Right ventricle myocardium superior (tissue), 1 donor: Measurements from ENCODE around the gene GRIA3. TPM values are rescaled to one million over a fixed set of nuclear protein-coding genes. Genes with fewer than 3 reads are reported as not detected.

ENCODE experiments used
- ATAC-seq: fragments of 200-7000 bp; cut with Tn5 transposase; one replicate; pipeline ENCODE4 v1.9.1; 2020; ENCODE audit warnings: mild to moderate bottlenecking; ENCODE audit not compliant: poor library complexity
- DNase-seq: peaks from one replicate; pipeline ENCODE4 v3.0.0-alpha.2; 2020
- intact Hi-C: fragments of 100-400 bp; cut with DNase I; formaldehyde crosslinking; loops from one replicate; pipeline ENCODE4 v1.11.2; 2022
- long read RNA-seq: library from polyadenylated mRNA; unstranded; transcript quantifications from one replicate; pipeline ENCODE4 v2.0.0, GENCODE V29; 2021
- total RNA-seq: library from RNA; stranded (reverse); fragmentation: NEBNext Ultra II Directional; extraction: Animal tissue kit (Norgen Biotek cat#: 25700); gene quantifications from one replicate; pipeline ENCODE4 v1.2.1, GENCODE V29; 2021
- donor health status: DM: no; HTN: yes; CAD: no; lungs with severe emphysema.

GRIA3 gene
- total RNA-seq: 0.54 TPM
- long read RNA-seq, partial matches to known transcripts: 1 of 1 reads
- long read RNA-seq, other reads (novel, unspliced or antisense): 0 of 1 reads

DNA sequence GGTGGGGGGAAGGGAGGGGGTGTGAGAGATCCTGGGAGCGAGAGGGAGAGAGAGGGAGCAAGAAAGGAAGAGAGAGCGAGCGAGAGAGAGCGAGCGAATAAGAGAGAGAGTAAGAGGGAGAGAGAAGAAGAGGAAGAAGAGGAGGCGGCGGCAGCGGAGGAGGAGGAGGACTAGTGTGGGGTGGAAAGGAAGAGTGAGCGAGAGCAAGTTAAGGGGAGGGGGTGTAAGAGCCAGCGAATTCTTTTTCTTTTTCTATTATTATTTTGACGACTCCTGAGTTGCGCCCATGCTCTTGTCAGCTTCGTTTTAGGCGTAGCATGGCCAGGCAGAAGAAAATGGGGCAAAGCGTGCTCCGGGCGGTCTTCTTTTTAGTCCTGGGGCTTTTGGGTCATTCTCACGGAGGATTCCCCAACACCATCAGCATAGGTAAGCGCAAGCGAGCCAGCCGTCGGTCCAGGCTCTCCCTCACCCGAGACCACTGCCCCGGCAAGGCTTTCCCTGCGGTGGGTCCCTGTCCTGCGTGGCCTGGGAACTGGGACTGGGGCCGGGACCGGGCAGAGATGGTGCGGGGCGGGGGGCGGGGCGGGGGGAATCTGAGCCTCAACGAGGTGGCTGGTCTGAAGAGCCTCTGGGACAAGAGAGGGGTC, at the start of gene GRIA3:
Gene GRIA3 (plus strand): TSS at position 60 of the 647 bp plus-strand sequence. CDS start 258 bp downstream, at position 318.
- peak; percentile 51 for ATAC-seq
- intact Hi-C loops: no loop called here
- DNase-seq: no peak

DNA sequence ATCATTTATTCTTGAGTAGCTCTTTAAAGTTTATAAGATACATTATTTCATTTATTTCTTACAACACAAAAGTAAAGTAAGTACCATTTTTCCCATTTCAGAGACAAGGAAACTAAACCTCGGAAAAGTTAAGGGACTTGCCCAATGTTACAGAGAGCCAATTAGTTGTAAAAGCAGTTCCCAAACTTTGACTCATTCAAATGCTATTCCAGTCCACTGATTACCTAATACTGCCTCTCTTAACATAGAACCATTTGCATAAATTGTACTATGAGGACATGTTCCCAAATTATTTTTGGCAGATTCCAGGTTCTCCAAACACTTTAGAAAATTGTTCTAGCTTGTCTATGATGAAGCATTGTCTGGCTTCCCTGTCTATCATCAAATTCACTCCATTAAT, 45.6 kb upstream of the GRIA3 start:
- no peak for DNase-seq
- no peak for ATAC-seq
- intact Hi-C loops: no loop called here

- DNase-seq (no peak), ATAC-seq (no peak)
- intact Hi-C loops: no loop called here
Measured at GRCh38 chrX:123140454-123140853, 43.6 kb upstream of the GRIA3 start.

- ATAC-seq (no peak), DNase-seq (no peak)
- intact Hi-C loops: no loop called here
Measured at GRCh38 chrX:123140904-123141303, 43.2 kb upstream of the GRIA3 start.

GRCh38 chrX:123153846-123154335, 30.2 kb upstream of the GRIA3 start:
- ATAC-seq: no peak
- intact Hi-C loops: no loop called here

DNA sequence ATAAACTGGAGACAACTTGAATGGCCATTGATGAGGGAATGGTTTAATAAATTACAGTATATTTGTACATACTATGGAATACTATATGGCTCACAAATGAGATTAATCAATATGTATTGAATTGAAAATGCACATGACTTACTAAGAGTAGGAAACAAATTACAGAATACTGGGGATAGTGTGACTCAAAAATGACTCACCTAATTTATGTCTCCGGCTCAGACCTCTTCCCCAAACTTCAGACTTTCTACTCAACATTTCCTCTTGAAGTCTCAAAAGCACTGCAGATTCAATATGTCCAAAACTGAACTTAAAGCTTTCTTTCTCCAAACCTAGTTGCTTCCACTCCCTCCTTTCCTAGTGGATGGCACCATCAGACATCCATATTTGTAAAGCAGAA, 28.8 kb upstream of the GRIA3 start:
- ATAC-seq (no peak), DNase-seq (no peak)
- intact Hi-C loops: no loop called here

More at GRCh38 chrX:123153846-123154335, 30.2 kb upstream of the GRIA3 start:
- no peak for DNase-seq

- intact Hi-C loops: no loop called here
- ATAC-seq (no peak), DNase-seq (no peak)
Measured at GRCh38 chrX:123157586-123157985, 26.5 kb upstream of the GRIA3 start.

GRCh38 chrX:123159403-123159802, 24.7 kb upstream of the GRIA3 start:
- intact Hi-C loops: no loop called here
- no peak for ATAC-seq
- no peak for DNase-seq

DNA sequence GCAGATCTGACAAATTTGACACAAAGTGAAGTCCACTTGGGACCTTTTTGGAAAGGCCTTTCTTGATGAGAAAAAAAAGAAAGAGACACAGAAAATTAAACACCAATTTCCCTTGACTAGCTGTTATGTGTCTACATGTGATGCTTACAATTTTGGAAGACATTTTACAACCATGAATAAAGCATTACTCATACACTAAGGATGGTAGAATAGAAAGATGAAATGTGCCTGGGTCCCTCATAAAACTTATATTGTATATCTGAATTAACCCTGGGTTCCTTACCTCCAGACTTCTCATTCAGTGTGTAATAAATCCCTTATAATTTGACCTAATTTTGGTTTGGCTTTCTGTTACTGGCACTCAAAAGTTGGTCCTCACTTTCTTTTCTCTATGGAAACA, 16.5 kb upstream of the GRIA3 start:
- ATAC-seq: no peak
- intact Hi-C loops: no loop called here
- no peak for DNase-seq

- no peak for DNase-seq
- intact Hi-C loops: no loop called here
- ATAC-seq: no peak
Measured at GRCh38 chrX:123169247-123169901, 14.7 kb upstream of the GRIA3 start.

- DNase-seq (no peak), ATAC-seq (no peak)
- intact Hi-C loops: loop anchor here (10.0 kb wide), 1 partner anchor 254 kb away; no protein-coding TSS in a partner anchor
Measured at GRCh38 chrX:123170546-123170945, 13.5 kb upstream of the GRIA3 start.

GRCh38 chrX:123171781-123172180, 12.3 kb upstream of the GRIA3 start:
- DNase-seq (no peak), ATAC-seq (no peak)
- intact Hi-C loops: loop anchor here (10.0 kb wide), 1 partner anchor 253 kb away; no protein-coding TSS in a partner anchor

DNA sequence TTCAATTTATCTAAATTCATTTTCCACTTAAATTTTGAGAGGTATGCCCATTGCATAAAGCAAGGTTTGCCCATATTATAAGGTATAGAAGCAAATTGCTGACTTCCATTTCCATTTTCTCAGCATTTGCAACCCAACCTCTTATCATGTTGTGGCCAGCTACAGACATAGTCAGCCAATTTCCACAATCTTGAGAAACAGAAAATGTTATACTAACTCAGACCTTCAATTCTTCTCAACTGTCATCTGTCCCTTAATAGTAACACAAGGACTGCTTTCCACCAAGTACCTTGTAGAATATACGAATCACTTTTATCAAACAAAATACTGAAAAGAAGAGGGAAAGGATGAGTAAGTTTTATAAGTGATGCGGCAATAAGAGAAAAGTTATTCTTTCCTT, 11.2 kb upstream of the GRIA3 start:
- DNase-seq (no peak), ATAC-seq (no peak)
- intact Hi-C loops: loop anchor here (10.0 kb wide), 1 partner anchor 252 kb away; no protein-coding TSS in a partner anchor

GRCh38 chrX:123173833-123174232, 10.2 kb upstream of the GRIA3 start:
- ATAC-seq: no peak
- intact Hi-C loops: loop anchor here (10.0 kb wide), 1 partner anchor 251 kb away; no protein-coding TSS in a partner anchor
- no peak for DNase-seq

DNA sequence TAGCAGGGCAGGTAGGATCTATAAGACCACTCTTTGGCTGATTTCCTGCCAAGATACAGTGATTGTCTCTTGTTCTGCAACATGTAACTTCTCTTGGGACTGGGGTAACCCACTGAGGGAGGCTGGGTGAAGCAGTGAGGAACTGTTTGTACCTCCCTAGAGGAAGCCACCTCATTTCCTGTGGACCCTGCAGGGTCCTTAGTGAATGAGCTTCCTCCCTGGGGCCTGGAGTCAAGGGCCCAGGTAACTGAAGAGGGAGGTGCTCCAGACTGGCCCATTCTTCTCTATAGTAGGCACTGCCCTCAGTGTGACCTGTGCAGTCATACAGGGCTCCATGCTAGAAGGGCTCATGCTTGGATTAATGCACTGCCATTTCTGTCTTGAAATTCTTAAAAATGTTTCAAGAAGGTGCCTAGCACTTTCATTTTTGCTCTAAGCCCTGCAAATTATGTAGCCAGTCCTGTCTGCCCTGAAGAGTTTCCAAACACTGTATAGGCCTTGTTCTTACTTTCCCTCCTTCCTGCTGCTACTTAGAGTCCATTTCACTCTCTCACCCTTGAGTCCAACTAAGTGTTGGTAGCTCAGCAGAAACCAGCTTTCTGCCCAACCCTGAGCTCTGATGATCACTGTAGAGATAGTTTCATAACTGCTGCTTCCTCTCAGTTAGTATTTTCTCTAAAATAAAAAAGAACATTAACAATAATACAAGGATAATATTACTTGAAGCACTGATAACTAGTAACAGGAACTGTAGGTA, 8.5 kb upstream of the GRIA3 start:
- intact Hi-C loops: loop anchor here (10.0 kb wide), 1 partner anchor 249 kb away; no protein-coding TSS in a partner anchor
- no peak for ATAC-seq
- no peak for DNase-seq

GRCh38 chrX:123181233-123181914, 2.7 kb upstream of the GRIA3 start:
- ATAC-seq: no peak
- DNase-seq: no peak
- intact Hi-C loops: no loop called here

DNA sequence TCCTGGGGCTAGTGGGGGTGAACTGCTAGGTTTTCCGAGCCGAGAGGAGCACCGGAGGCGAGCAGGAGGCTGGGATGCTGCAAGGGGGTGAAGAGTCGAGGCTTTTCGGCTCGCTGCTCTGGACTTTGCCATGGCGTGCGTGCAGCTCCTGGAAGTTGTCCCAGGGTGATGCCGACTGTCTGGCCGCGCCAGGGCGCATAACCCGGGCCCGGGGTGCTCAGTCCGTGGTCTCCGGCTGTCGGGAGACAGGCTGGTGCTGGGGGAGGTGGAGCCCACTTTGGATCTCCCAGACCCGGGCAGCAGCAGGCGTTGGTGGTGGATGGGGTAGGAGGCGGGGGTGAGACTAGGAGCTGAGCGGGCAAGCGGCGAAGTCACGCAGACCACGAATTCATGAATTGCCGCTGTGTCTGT, 793 bp downstream of the GRIA3 start:
- DNase-seq (no peak), ATAC-seq (peak; percentile 43)
- intact Hi-C loops: no loop called here

GRCh38 chrX:123185721-123186120, 1.6 kb downstream of the GRIA3 start:
- DNase-seq (no peak), ATAC-seq (no peak)
- intact Hi-C loops: no loop called here

GRCh38 chrX:123186801-123187200, 2.7 kb downstream of the GRIA3 start:
- no peak for ATAC-seq
- intact Hi-C loops: no loop called here
- no peak for DNase-seq
